DOHH2 (cell line): Measurements from ENCODE around the gene KIR3DL2.

Experiments used
- CTCF ChIP-seq: fragments of 200-600 bp; sonication (generic); IDR thresholded peaks from one replicate; pipeline ENCODE4 v1.5.1; 2014; ENCODE audit warnings: antibody characterized with exemption, mild to moderate bottlenecking, low read depth, low read length; ENCODE audit not compliant: poor library complexity, severe bottlenecking
- EZH2phosphoT487 ChIP-seq: fragments of 200-600 bp; sonication (generic); IDR thresholded peaks from 2 replicates; pipeline ENCODE4 v1.6.1; 2017; ENCODE audit warnings: borderline replicate concordance, mild to moderate bottlenecking, antibody characterized with exemption, low read length, moderate library complexity, mixed read lengths

GRCh38 chr19:54875506-54875905 lies 25.3 kb downstream of the KIR3DL2 start:
- TF ChIP-seq CTCF (no peak), EZH2phosphoT487 (no peak)
